Measurements from ENCODE around the gene ODF2.
"Not testable (repeated sequence)": the region's sequence is repeated elsewhere in the genome, so short reads cannot be mapped to it uniquely, and the experiment has no call there.

ODF2 gene

GRCh38 chr9:128485414-128485855 is 29.6 kb downstream of the ODF2 start:
- FAIRE-seq: no peak

- no peak for FAIRE-seq
Measured at GRCh38 chr9:128486201-128486600, 30.4 kb downstream of the ODF2 start.

- FAIRE-seq: no peak
Measured at GRCh38 chr9:128493424-128493823, 37.6 kb downstream of the ODF2 start.

GRCh38 chr9:128494108-128494745 is 38.4 kb downstream of the ODF2 start:
- FAIRE-seq: no peak

- no peak for FAIRE-seq
Measured at GRCh38 chr9:128494746-128495129, 38.9 kb downstream of the ODF2 start.

DNA sequence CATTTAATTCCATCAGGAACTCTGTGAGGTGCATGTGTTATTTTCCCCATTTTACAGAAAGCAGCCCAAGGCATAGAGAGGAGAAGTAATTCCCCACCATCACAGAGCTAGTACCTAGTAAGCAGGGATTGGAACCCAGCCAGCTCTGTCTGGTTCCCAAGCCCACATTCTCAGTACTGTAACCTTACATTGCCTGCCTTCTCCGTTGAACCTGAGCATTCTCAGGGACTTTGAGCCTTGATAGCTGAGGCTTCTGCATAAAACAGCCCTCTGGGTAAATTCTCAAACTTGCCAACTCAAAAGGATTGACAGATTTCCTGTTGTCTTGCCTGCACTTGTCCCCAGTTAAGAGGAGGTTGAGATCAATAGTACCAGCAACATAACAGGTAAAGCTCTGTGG is 39.5 kb downstream of the ODF2 start:
- no peak for FAIRE-seq

- no peak for FAIRE-seq
Measured at GRCh38 chr9:128495804-128496417, 40.1 kb downstream of the ODF2 start.

- FAIRE-seq: no peak
Measured at GRCh38 chr9:128497824-128498610, 42.2 kb downstream of the ODF2 start.

DNA sequence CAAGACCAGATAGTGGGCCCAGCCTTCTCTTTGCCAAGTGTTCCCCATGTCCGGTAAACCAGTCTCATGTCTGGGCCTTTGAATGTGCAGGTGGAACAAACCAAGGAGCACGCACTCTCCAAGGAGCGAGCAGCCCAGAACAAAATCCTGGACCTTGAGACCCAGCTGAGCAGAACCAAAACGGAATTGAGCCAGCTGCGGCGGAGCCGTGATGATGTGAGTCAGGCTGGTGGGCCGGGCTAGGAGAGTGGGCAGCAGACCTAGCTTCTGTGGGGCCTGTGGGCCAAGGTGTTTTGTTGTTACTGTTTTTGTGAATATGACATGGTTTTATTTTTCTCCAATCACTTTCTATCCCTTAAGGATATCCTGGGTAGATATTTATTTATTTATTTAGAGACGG is 43.1 kb downstream of the ODF2 start:
- FAIRE-seq: no peak

- no peak for FAIRE-seq
Measured at GRCh38 chr9:128499920-128500319, 44.1 kb downstream of the ODF2 start.

DNA sequence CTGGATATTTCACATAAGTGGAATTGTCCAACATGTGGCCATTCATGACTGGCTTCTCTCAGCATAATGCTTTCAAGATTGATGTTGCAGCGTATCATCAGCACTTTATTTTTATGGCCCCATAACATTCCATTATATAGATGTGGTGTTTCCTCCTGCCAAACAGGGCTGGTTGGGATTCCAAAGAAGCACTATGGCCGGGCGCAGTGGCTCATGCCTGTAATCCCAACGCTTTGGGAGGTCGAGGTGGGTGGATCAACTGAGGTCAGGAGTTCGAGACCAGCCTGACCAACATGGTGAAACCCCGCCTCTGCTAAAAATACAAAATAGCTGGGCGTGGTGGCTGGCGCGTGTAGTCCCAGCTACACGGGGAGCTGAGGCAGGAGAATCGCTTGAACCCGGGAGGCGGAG is 47.6 kb downstream of the ODF2 start:
- FAIRE-seq: not testable (repeated sequence)

DNA sequence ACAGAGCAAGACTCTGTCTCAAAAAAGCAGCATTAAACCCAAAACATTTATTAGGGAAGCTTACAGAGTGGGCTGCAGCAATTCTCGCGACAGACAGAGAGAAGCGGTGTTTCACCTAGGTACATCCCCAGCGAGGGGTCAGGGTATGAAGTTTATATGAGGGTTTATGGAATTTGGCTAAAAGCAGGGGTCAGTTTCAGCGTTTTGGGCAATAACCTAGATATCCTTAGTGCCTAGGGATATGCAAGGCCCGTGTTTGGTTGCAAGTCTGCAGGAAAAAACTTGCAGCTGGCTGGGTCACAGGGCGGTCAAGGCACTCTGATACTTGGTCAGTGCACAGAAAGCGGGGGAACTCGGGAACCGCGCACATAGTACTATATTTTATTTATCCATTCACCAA is 48.1 kb downstream of the ODF2 start:
- FAIRE-seq: no peak

DNA sequence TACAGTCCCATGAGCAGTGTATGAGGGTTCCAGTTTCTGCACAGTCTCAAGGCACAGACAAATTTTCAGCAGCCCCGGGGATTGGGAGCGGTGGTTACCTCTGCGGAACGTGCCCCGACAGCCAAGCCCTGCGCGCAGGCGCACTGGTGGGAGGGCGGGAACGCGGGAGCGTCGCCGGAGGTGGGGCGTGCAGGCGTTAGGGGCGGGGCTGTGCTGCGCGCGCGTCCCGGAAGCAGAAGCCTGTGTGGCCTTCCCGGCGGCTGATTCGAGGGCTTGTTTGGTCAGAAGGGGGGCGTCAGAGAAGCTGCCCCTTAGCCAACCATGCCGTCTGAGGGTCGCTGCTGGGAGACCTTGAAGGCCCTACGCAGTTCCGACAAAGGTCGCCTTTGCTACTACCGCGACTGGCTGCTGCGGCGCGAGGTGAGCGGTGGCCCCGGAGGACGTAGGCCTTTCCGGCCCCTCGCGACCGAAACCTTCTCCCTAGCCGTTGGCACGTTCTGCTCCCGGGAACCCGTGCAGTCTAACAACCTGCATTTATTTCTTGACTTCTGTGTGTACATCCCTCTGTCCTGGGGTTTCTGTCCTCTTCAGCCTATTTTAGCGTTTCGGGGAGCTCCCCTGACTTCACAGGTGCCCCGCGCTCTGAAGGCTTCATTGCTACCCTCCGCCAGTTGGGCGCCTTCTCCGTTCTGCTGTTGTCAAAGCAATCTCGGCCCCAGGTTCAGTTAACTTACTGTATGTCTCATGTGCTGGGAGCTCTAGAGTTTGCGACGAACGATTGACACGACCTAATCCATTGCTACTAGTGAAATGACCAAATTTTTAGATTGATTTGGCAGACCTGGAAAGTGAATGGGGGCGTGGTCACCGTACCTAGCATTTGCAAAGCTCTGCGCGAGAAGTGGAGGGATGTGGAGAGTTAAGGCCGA is 48.9 kb downstream of the ODF2 start, which contains the start of gene GLE1:
Gene GLE1 (plus strand): TSS at position 235 of the 929 bp plus-strand sequence. CDS start 87 bp downstream, at position 322.
- no peak for FAIRE-seq

DNA sequence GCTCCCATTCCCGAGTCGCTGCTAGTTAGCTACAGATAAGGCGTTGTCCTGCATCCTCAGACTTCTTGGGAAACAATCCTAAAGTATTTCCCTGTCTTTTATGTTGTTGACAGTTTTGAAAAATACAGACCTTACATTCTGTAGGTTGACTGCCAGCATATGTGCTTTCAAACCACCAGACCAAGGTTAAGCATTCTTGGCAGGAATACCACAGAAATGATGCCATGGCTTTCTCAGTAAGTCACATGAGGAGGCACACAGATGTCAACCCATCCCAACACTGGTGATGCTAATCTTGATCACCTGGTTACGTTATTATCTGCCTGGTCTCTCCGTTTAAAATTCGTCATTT is 49.6 kb downstream of the ODF2 start:
- no peak for FAIRE-seq

- not testable (repeated sequence) for FAIRE-seq
Measured at GRCh38 chr9:128505906-128506305, 50.1 kb downstream of the ODF2 start.

DNA sequence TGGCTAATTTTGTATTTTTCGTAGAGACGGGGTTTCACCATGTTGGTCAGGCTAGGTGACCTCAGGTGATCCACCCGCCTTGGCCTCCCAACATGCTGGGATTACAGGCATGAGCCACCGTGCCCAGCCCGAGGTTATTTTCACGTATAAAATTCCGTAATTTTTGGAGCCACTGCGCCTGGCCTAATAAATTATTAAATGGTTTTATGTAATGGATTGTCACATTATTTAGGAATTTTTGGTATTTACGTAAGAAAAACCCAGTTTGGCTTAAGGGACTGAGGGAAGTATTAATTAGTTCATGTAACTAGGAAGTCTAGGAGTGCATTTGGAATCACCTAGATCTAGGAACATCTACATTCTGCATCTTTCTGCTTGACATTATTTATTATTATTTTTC is 57.0 kb downstream of the ODF2 start:
- FAIRE-seq: no peak

GRCh38 chr9:128521956-128522355 is 66.2 kb downstream of the ODF2 start:
- no peak for FAIRE-seq

DNA sequence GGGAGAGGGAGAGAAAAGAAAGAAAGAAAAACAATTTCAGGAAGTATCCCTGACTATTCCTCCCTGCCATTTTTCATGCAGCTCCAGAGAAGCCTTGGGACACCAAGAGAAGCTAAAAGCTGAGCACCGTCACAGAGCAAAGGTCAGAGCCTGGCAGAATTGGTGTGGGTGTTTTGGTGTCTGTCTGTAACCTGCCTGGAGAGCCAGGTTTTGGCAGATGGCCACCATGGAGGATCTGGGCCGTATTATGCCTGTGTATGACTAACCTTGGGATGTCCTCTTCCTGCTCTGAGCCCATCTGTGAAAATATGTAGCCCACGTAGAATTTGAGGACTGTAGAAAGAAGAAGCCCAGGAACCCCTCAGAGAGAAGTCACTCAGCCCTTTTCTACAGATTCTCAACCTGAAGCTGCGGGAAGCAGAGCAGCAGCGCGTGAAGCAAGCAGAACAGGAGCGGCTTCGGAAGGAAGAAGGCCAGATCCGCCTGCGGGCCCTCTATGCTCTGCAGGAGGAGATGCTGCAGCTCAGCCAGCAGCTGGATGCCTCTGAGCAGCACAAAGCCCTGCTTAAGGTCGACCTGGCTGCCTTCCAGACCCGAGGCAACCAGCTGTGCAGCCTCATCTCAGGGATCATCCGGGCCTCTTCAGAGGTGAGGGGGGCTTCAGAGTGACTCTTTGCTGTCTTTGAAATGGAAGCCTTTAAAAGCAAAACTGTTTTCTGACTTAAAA is 67.6 kb downstream of the ODF2 start:
- FAIRE-seq: no peak

DNA sequence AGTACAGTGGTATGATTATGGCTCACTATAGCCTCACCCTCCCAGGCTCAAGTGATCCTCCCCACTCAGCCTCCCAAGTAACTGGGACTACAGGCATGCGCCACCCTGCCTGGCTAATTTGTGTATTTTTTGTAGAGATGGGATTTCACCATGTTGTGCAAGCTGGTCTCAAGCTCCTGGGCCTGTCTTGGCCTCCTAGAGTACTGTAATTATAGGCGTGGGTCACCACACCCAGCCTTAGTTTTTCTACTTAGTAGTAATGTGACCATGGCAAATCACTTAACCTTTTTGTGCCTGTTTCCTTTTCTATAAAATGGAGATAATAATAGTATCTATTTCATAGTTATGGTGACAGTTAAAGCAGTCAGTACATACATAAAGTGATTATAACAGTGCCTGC is 70.9 kb downstream of the ODF2 start:
- no peak for FAIRE-seq

GRCh38 chr9:128528445-128529160 is 72.8 kb downstream of the ODF2 start:
- no peak for FAIRE-seq

DNA sequence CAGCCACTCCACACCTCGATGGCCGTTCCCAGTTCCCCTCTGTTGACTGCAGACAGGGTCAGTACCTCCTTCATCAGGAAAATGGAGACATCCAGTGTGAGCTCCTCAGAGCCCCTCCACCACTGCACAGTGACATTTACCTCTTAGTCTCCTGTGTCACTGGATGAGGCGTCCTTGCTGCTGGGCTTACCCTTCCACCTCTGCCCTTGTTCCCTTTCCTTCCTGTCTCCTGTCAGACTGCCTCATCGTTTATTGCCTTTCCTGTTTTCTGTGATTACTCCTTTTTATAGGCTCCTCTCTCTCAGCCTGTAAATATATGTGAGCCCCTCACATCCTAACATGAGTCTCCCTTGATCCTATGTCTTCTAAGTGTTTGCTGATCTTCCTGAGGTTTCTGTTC is 73.4 kb downstream of the ODF2 start:
- FAIRE-seq: no peak
